Stimulated activated CD8-positive, alpha-beta memory T cell treated with anti-CD3 and anti-CD28 coated beads, Interleukin-7, amount 100 ng/mL, for 24 hours (primary cell): Measurements from ENCODE around the gene LRRC32.

Source experiments
- DNase-seq: peaks from one replicate; pipeline ENCODE4 v3.0.0-alpha.2; 2020; ENCODE audit warnings: low read depth

LRRC32 gene

GRCh38 chr11:76680518-76681425 lies 10.2 kb upstream of the LRRC32 start:
- peak; percentile 34 for DNase-seq

- no peak for DNase-seq
These were observed 7.8 kb upstream of the LRRC32 start for GRCh38 chr11:76678321-76678720.

GRCh38 chr11:76677458-76677765 lies 6.9 kb upstream of the LRRC32 start:
- DNase-seq: no peak

GRCh38 chr11:76676636-76677457 lies 6.3 kb upstream of the LRRC32 start:
- DNase-seq: no peak

- DNase-seq: no peak
These were observed 4.2 kb upstream of the LRRC32 start for GRCh38 chr11:76674517-76675400.

GRCh38 chr11:76673176-76674142 lies 2.9 kb upstream of the LRRC32 start:
- no peak for DNase-seq

- no peak for DNase-seq
These were observed 2.1 kb upstream of the LRRC32 start for GRCh38 chr11:76672431-76673175.

- no peak for DNase-seq
These were observed 1.2 kb upstream of the LRRC32 start for GRCh38 chr11:76671626-76672309.

GRCh38 chr11:76671237-76671592 lies 668 bp upstream of the LRRC32 start:
- DNase-seq: no peak

GRCh38 chr11:76669901-76670484 lies 554 bp downstream of the LRRC32 start:
- DNase-seq: no peak

GRCh38 chr11:76668362-76669155 lies 2.0 kb downstream of the LRRC32 start:
- DNase-seq: no peak

- DNase-seq: no peak
These were observed 2.7 kb downstream of the LRRC32 start for GRCh38 chr11:76667856-76668255.

- no peak for DNase-seq
These were observed 3.2 kb downstream of the LRRC32 start for GRCh38 chr11:76667271-76667818.

GRCh38 chr11:76666830-76667229 lies 3.7 kb downstream of the LRRC32 start:
- no peak for DNase-seq

GRCh38 chr11:76666408-76666807 lies 4.1 kb downstream of the LRRC32 start:
- DNase-seq: no peak

GRCh38 chr11:76665921-76666351 lies 4.6 kb downstream of the LRRC32 start:
- no peak for DNase-seq

- no peak for DNase-seq
These were observed 5.4 kb downstream of the LRRC32 start for GRCh38 chr11:76665172-76665571.

GRCh38 chr11:76664578-76665061 lies 5.9 kb downstream of the LRRC32 start:
- no peak for DNase-seq
